HL-60/S4 treated with retinoic acid at 250 ng/mL for 4 days and 3 days (cell line): ENCODE measurements around the gene DPM3.
"Not testable (repeated sequence)": the region's sequence is repeated elsewhere in the genome, so short reads cannot be mapped to it uniquely, and the experiment has no call there.

Experiments
- in situ Hi-C: fragments of 300-500 bp; cut with MboI; formaldehyde crosslinking; loops from 2 replicates; pipeline ENCODE4 v1.7.0; 2022; ENCODE audit warnings: low sequenced_read_pairs

The DPM3 gene

DNA sequence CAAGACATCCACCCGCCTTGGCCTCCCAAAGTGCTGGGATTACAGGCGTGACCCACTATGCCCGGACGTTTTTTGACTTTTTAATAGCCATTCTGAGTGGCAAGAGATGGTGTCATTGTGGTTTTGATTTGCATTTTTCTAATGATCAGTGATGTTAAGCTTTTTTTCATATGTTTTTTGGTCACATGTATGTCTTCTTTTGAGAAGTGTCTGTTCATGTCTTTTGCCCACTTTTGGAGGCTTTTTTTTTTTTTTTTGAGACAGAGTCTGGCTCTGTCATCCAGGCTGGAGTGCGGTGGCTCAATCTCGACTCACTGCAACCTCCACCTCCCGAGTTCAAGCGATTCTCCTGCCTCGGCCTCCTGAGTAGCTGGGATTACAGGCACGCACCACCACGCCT lies 24.3 kb upstream of the DPM3 start:
- in situ Hi-C loops: loop anchor here (5.0 kb wide), 1 partner anchor 67 kb away; no protein-coding TSS in a partner anchor

- in situ Hi-C loops: not testable (repeated sequence)
Measured at GRCh38 chr1:155163785-155164184, 23.5 kb upstream of the DPM3 start.

- in situ Hi-C loops: not testable (repeated sequence)
Measured at GRCh38 chr1:155162631-155163030, 22.3 kb upstream of the DPM3 start.

DNA sequence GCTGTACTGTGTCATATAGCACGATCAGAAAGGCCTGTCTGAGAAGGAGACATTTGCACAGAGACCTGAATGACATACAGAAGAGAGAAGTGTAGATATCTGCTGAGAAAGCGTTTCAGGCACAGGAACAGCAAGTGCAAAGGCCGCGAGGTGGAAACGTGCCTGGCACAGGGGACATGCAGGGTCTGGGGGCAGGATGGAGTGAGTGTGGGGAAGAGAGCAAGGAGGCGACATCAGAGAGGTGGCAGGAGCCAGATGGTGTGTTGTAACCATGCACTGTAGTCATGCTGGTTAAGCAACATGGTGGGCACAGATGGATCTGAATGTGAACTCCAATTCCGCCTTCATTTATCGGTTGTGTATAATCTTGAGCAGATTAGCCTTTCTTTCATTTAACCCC lies 19.8 kb upstream of the DPM3 start:
- in situ Hi-C loops: no loop called here

- in situ Hi-C loops: no loop called here
Measured at GRCh38 chr1:155158991-155159390, 18.7 kb upstream of the DPM3 start.

DNA sequence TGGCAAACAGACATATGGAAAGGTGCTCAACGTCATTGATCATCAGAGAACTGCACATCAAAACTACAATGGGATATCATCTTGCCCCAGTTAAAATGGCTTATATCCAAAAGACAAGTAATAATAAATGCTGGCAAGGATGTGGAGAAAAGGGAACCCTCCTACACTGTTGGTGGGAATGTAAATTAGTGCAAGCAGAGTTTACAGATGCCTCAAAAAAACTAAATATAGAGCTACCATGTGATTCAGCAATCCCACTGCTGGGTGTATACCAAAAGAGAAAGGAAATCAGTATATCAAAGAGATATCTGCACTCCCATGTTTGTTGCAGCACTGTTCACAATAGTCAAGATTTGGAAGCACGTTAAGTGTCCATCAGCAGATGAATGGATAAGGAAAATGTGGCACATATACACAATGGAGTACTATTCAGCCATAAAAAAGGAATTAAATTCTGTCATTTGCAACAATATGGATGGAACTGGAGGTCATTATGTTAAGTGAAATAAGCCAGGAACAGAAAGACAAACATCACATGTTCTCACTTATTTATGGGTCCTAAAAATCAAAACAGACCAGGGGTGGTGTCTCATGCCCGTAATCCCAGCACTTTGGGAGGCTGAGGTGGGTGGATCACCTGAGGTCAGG lies 15.8 kb upstream of the DPM3 start:
- in situ Hi-C loops: not testable (repeated sequence)

- in situ Hi-C loops: no loop called here
Measured at GRCh38 chr1:155145491-155145890, 5.2 kb upstream of the DPM3 start.

DNA sequence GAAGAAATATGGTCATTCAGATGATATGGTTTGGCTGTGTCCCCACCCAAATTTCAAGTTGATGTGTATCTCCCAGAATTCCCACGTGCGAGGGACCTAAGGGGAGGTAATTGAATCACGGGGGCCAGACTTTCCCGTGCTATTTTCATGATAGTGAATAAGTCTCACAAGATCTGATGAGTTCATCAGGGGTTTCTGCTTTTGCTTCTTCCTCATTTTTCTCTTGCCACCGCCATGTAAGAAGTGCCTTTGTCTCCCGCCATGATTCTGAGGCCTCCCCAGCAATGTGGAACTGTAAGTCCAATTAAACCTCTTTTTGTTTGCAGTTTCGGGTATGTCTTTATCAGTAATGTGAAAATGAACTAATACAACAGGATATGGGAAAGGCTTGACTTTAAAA lies 1.4 kb upstream of the DPM3 start:
- in situ Hi-C loops: no loop called here

DNA sequence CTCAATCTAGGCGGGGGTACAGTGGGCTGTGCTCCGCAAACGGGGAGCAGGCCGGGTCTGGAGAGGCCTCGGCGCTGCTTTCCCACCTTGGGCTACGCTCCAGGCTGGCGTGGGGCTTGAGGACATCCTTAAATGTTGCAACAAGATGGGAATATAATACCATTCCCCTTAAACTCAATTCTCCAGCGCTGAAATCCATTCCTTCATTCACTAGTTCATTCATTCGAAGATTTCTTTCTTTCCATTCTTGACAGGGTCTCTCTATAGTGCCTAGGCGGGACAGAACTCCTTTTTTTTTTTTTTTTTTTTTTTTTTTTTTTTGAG lies 261 bp upstream of the DPM3 start:
- in situ Hi-C loops: no loop called here

DNA sequence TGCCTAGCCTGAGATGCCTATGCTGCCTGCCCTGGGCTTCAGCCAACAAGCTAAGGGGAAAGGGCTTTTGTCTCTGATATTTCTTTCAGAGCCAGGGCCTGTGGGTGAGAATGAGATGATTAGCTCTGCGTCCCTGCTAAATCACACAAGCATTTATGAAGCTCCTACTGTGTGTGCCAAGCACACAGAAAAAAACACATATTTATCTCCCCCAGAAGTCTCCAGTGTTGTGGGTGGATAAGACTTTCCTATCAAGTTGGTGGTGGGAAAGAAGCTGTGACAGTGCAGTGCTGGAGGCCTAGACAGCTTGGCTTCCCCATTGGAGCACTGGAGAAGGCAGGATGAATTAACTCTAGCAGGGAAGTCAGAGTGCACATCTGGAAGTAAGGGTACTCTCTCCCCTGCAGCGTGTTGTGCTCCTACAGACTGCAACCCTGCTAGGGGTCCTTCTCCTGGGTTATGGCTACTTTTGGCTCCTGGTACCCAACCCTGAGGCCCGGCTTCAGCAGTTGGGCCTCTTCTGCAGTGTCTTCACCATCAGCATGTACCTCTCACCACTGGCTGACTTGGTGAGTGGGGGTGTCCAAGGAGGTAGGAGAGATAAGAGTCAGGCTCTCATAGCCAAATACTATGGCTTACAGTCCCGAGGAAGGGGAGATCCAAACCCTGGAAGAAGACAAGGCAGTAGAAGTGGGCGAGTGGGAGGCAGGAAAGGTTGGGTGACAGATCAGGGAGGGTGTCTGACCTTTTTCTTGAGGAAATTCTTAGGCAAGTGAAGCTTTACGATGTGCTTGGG lies 3.0 kb downstream of the DPM3 start:
- in situ Hi-C loops: no loop called here

- in situ Hi-C loops: no loop called here
Measured at GRCh38 chr1:155136748-155137147, 3.6 kb downstream of the DPM3 start.

DNA sequence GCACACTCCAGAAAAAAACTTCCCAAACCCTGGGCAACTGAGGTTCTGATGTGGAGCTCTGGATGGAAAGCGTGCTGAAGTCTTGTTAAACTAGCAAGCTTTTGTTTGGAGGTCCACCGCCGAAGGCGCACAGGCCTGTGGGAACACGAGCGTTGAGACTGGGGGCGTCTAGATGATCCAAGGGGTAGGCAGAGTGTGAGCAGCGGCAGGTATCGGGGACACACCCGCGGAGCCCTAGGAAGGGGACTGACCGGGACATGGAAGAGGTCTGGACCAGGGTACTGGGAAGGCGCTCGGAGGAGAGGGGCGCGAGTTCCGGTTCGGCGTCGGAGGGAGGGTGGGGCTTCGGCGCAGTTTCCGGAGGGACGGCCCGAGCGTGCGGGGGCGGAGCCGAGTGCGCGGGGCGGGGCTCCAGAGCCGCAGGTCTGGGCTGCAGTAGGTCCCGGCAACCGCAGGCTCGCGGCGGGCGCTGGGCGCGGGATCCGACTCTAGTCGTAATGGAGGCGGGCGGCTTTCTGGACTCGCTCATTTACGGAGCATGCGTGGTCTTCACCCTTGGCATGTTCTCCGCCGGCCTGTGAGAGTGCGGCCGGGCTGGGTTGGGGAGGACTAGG lies 4.8 kb downstream of the DPM3 start, which contains the start of gene SLC50A1:
Gene SLC50A1 (plus strand): TSS at position 438 of the 614 bp plus-strand sequence. CDS start 60 bp downstream, at position 498.
- in situ Hi-C loops: no loop called here

DNA sequence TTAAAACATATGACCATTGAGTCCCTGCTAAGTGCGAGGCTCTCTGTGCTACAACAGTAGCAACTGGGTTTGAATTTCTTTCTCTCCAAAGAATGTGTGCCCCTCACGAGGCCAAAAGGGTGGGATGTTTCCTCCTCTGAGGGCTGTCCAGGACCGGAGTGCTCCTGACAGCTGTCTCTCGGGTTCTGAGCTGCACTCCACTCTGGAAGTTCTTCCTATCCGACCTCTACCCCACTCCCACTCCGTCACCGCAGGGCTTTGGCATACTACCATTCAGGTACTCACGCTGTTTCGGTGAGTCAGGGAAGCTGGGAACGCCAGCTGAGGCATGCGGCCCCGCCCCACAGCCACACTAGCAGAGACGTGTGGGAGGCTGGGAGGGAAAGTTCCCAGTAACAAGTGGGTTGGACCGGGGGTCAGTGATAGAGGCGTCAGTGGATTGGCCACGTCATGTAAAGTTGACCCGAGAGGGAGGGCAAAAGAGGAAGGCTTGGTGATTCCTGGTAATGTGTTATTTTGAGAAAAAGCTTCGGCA lies 5.4 kb downstream of the DPM3 start:
- in situ Hi-C loops: no loop called here

- in situ Hi-C loops: no loop called here
Measured at GRCh38 chr1:155134322-155134721, 6.0 kb downstream of the DPM3 start.

DNA sequence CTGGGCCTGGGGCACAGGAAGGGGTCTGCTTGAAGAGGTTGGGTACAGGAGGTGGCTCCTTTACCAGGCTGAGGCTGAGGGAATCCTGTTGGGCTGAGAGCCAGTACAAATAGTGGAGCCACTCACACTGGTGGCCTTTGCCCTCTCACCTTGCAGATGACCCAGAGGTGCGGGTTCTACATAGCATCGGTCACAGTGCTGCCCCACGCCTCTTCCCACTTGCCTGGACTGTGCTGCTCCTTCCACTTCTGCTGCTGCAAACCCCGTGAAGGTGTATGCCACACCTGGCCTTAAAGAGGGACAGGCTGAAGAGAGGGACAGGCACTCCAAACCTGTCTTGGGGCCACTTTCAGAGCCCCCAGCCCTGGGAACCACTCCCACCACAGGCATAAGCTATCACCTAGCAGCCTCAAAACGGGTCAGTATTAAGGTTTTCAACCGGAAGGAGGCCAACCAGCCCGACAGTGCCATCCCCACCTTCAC lies 6.5 kb downstream of the DPM3 start:
- in situ Hi-C loops: no loop called here

- in situ Hi-C loops: no loop called here
Measured at GRCh38 chr1:155131856-155132255, 8.5 kb downstream of the DPM3 start.

- in situ Hi-C loops: no loop called here
Measured at GRCh38 chr1:155131285-155131684, 9.0 kb downstream of the DPM3 start.

DNA sequence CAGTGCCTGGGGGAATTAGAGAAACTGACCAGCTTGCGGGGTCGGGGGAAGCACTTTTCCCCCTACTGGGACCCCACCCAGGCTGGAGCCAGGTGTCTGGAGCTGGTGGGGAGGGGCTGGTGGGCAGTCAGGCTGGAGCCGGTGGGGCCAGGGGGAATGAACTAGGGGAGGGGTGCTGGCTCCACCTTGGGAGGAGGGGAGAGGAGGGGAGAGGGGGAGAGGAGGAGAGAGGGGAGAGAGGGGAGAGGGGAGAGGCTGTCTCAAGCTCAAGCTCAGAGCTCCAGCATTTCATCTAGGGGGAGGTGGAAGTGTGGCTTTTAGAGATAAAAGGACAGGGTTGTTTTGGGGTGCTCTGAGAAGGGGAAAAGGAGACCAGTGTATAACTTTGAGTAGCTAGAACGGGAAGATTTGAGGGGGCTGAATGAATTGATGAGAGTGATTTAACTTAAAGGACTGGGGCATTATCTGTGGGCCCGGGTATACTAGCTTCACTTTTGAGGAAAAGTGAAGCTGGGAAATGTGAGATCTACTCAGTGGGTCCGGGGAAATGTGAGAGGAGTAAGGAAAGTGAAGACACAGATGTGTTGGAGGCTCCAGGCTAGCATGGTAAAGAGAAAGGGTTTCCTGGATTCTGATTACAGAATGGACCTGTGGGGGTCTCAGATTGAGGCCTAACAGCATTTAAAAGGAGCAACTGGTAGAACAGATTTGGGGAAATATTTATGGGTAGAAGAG lies 9.9 kb downstream of the DPM3 start:
- in situ Hi-C loops: no loop called here

- in situ Hi-C loops: no loop called here
Measured at GRCh38 chr1:155128755-155129473, 11.4 kb downstream of the DPM3 start.
